ENCODE data around the gene GRIP2.
A peak's percentile ranks its signal among the peaks of the same experiment; 100 is the strongest.

GRIP2 gene

DNA sequence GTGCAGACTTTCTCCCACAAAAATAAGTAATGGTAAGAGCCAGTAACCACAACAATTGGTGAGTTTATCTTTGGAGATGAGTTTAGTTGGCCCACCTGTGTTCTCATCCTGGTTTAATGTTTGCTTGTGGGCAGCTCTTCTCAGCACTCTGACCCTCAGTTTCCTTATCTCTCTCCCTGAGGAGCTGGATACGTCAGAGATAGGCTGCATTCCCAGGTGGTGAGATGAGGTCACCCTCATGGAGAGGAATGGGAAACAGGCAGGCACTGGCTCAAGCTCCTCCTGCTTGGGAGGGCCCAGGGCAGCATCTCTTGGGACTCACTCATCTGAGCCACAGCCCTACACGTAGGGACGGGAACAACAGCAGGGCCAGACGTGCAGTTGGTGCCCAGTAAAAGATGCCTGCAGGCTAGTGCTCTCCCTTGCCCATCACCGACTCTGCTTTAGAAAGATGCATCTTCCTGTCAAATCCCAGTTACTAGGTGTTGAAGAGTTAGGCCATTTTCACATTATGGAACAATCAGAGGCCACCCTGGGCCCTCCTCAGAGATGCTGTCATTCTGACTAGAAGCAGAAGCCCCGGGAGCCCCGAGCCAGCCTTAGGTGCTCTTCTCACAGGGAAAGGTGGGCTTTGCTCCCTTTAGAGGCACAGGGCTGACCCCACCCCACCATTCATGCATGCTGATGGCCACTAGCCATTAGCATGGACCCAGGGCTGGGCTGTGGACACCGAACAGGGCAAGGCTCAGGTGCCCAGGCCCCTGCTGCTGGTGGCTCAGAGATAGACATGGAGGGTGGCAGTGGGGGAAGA is 59.7 kb downstream of the GRIP2 start:
- intact Hi-C loops (cut with DNase I): no loop called here
- no peak for DNase-seq

DNA sequence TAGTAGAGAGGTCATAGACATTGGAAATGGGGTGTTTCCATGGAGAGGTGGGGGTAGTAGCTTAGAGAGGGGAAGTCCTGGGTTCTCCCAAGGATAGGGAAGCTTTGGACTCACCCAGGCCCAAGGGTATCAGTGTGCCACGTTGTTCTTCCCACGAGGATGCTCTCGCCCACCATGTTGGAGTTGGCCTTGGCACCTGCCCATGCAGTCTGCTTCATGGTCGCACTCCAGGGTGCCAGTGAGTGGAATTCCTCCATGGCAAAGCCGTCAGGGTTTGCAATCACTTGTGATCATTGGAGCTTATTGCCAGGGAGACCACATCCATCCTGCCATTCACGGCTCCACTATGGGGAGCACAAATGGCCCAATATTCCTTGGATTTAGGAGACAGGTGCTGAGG is 60.6 kb downstream of the GRIP2 start:
- DNase-seq: no peak
- intact Hi-C loops (cut with DNase I): no loop called here

GRCh38 chr3:14478956-14479550 is 61.1 kb downstream of the GRIP2 start:
- DNase-seq: peak in 10 of 42 donors; percentile 20 to 68 (median 49)
- intact Hi-C loops (cut with DNase I): no loop called here

GRCh38 chr3:14477311-14477935 is 62.7 kb downstream of the GRIP2 start:
- intact Hi-C loops (cut with DNase I): no loop called here
- DNase-seq: no peak

DNA sequence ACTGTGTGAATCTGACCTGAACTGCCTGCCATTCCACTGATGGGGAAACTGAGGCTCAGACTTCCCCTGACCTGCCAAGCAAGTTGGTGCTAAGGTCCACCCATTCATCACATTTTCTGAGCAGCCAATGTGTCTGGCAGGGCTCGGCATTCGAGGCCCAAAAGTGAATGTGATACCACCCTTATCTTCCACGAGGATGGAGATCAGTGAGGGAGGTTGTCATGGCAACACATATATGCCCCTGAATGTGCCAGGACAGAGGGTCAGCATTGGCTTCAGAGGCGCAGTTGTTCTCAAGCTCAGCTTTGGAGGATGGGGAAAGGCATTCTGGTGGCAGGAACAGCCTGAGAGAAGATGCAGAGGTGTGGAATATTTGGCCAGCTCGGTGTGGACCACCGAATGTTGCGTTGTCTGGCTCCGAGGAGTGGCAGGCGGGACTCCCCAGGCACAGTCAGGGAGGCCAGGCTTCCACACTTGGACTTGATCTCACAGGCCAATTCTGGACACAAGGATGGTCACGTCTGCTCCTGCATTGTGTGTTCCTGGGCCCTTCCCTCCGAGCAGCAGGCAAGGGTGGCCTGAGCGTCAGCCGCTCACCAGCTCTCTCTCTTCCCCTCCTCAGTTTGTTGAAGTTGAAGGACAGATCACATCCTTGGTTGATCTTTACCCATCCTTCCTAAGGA is 63.4 kb downstream of the GRIP2 start:
- no peak for DNase-seq

GRCh38 chr3:14475621-14476020 is 64.5 kb downstream of the GRIP2 start:
- no peak for DNase-seq
- intact Hi-C loops (cut with DNase I): no loop called here

More for the DNA sequence above, 63.4 kb downstream of the GRIP2 start:
- intact Hi-C loops (cut with DNase I): no loop called here

DNA sequence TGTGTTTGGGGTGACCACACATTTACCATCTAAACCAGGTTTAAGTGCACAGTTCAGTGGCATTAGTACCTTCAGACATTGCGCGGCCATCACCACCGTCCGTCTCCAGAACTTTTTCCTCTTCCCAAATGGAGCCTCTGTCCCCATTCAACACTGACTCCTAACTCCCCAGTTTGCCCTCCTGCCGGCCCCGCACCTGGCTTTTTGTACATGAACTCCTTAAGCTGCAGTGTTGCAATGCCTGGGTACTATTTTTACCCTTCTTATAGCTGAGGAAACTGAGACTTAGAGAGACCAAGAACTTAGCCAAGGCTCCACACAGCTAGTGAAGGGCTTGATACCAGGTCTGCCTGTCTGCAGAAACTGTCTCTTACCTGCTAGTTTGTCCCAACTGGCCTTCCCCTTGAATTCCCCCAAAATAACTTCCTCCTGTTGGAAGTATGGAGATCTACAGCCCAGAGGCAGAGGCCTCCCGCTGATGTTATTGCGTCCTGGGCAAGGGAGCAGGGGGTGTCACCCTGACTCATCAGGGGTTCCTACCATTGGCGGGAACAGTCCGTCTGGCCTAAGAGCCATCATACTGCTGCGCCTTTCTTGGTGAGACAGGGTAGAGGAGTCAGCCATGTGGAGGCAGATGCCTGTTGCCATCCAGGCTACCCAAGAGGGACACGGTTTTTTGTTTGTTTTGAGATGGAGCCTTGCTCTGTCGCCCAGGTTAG is 65.6 kb downstream of the GRIP2 start:
- intact Hi-C loops (cut with DNase I): loop anchor here (5.0 kb wide), 1 partner anchor 272 kb away; no protein-coding TSS in a partner anchor
- DNase-seq: no peak

DNA sequence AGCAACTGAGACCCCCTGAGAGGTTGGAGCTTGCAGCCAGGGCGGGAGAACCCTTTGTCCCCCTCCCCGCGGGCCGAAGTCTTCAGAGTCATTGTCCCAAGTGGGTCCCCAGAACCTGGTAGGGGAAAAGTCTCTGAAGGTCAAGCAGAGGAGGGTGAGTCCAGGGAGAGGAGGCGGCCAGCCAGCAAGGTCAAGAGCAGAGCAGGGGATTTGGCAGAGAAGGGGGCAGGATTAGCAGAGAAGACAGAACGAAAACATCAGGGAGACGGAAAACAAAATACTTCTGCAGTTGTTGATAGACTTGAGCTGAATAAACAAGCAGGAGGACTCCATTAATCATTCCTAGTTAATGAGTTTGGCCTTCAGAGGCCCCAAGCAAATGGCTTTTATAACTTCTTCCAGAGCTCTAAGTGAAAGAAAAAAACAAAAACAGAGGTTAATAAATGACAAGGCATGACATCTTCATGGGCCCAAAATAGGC is 66.7 kb downstream of the GRIP2 start:
- intact Hi-C loops (cut with DNase I): loop anchor here (5.0 kb wide), 1 partner anchor 271 kb away; no protein-coding TSS in a partner anchor
- no peak for DNase-seq

GRCh38 chr3:14472471-14473351 is 67.4 kb downstream of the GRIP2 start:
- DNase-seq: no peak
- intact Hi-C loops (cut with DNase I): loop anchor here (5.0 kb wide), 1 partner anchor 270 kb away; no protein-coding TSS in a partner anchor

GRCh38 chr3:14471690-14472089 is 68.5 kb downstream of the GRIP2 start:
- DNase-seq: no peak
- intact Hi-C loops (cut with DNase I): loop anchor here (5.0 kb wide), 1 partner anchor 269 kb away; no protein-coding TSS in a partner anchor

DNA sequence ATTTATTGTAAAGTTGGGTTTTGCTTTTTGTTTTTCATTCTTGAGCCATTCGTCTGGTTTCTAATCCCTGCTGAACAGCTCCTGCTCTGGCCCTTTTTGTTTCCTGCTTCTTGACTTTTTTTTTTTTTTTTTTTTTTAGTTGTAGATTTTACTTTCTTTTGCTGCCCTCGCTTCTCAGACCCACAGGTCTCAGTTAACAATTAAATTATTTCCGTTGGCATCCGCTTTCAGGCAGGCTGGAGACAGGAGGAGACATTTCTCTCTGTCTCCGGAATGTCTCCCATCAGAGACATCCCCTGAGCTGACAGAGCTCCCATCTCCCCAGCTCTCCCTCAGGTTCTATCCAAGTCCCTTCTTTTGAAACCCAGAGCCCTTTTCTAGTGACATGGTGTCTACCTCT is 69.1 kb downstream of the GRIP2 start:
- intact Hi-C loops (cut with DNase I): loop anchor here (5.0 kb wide), 1 partner anchor 269 kb away; no protein-coding TSS in a partner anchor
- no peak for DNase-seq

DNA sequence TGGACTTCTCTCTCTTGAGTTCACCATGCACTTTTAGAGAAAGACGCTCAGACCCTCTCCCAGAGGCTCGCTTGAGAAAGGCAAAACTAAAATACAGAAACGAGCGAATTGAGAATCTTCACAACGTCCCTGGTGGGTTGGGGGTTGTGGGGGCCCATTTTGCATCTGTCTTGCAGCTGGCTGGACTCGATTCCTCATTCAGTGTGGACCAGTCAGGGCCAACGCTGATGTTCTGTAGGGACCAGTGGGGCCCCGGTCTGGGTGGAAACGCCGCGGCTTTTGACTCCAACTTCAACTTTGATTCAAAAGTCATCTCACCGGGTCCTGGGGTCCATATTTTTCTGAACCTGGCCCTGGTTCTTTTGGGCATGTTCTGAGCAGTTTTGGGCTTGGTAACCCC is 69.7 kb downstream of the GRIP2 start:
- intact Hi-C loops (cut with DNase I): loop anchor here (5.0 kb wide), 1 partner anchor 268 kb away; no protein-coding TSS in a partner anchor
- DNase-seq: no peak

DNA sequence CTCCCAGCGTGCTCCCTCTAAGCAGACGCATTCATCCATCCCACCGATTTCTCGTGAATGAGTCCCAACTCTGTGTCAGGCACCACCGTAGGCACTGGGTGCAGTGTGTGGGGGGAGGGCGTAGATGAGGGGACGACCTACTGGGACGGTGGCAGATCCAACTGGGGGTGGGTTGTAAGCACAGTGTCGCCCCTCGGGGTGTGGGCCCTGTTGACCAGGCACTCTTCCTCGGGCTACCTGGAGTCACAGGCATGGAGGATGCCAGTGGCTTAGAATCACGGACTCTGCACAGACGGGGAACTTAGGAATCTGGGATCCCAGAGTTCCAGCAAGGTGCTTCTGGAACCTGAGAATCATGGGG is 71.5 kb downstream of the GRIP2 start:
- no peak for DNase-seq
- intact Hi-C loops (cut with DNase I): loop anchor here (5.0 kb wide), 1 partner anchor 206 kb away; no protein-coding TSS in a partner anchor

DNA sequence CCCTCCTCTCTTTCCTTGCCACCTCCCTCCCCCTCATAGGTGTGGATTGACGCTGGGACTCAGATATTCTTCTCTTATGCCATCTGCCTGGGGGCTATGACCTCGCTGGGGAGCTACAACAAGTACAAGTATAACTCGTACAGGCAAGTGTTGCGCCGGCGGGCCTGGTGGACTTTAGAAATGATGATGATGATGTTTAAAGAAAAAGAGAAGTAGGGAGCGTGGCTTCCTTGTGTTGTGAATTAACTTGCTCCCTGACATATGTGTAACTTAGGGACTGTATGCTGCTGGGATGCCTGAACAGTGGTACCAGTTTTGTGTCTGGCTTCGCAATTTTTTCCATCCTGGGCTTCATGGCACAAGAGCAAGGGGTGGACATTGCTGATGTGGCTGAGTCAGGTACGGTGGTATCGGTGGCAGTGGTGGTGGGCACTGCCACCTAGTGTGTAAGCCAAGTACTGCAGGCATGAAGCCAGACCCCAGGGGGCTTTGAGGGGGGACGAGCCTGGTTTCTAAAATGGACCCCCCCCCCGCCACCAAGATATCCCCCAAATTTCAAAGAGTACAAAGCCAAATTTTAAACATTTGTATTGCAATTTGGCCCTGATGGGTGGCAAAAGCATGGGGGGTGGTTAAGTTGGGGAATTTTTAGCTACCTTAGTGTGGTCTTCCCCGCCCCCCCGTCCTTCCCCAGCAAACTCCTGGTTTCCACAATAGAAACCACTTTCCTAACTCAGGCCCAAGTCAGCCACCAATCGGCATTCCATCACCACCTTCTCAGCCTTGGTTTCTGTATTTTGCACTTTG is 72.1 kb downstream of the GRIP2 start:
- intact Hi-C loops (cut with DNase I): loop anchor here (5.0 kb wide), 1 partner anchor 206 kb away; no protein-coding TSS in a partner anchor
- DNase-seq: peak in 33 of 42 donors; percentile 31 to 82 (median 54)

DNA sequence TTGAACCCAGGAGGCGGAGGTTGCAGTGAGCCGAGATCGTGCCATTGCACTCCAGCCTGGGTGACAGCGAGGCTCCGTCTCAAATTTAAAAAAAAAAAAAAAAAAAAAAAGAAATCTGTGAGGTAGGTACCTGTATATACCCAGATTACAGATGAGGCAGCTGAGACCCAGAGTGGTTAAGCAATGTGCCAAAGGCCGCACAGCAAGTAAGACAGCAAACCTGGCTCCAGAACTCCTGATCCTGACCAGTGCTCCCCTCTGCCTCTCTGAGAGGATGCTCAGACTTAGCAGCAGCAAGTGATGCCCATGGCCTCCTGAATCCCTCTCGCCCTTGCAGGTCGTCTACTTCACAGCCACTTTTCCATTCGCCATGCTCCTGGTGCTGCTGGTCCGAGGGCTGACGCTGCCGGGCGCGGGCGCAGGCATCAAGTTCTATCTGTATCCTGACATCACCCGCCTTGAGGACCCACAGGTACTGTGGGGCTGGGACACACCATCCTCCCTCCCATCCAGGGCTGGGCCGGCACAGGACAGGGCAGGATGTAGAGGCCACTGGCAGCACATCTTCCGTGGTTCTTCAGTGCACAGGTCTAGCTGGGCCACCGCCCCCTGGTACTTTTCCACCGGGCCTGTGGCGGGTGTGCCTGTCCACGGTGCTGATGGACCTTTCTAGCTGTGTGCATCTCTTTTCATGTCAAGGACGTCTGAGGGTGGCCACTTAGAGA is 73.8 kb downstream of the GRIP2 start:
- intact Hi-C loops (cut with DNase I): loop anchor here (5.0 kb wide), 1 partner anchor 204 kb away; no protein-coding TSS in a partner anchor
- DNase-seq: no peak

- DNase-seq: no peak
- intact Hi-C loops (cut with DNase I): loop anchor here (5.0 kb wide), 1 partner anchor 203 kb away; no protein-coding TSS in a partner anchor
Measured at GRCh38 chr3:14465425-14465824, 74.7 kb downstream of the GRIP2 start.
